Measurements from ENCODE around the gene RAB11A.

GRCh38 chr15:65938604-65939003, 69.3 kb downstream of the RAB11A start:
- TF ChIP-seq POLR2AphosphoS5 (IDR thresholded peaks at IDR 0.05) (no peak), POLR2A (IDR thresholded peaks at IDR 0.05) (no peak), EP300 (IDR thresholded peaks at IDR 0.05) (no peak)
- TF ChIP-seq, protein P1, sequence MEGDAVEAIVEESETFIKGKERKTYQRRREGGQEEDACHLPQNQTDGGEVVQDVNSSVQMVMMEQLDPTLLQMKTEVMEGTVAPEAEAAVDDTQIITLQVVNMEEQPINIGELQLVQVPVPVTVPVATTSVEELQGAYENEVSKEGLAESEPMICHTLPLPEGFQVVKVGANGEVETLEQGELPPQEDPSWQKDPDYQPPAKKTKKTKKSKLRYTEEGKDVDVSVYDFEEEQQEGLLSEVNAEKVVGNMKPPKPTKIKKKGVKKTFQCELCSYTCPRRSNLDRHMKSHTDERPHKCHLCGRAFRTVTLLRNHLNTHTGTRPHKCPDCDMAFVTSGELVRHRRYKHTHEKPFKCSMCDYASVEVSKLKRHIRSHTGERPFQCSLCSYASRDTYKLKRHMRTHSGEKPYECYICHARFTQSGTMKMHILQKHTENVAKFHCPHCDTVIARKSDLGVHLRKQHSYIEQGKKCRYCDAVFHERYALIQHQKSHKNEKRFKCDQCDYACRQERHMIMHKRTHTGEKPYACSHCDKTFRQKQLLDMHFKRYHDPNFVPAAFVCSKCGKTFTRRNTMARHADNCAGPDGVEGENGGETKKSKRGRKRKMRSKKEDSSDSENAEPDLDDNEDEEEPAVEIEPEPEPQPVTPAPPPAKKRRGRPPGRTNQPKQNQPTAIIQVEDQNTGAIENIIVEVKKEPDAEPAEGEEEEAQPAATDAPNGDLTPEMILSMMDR (IDR thresholded peaks at IDR 0.05) = no peak
